ENCODE measurements around the gene DSC1.

DNA sequence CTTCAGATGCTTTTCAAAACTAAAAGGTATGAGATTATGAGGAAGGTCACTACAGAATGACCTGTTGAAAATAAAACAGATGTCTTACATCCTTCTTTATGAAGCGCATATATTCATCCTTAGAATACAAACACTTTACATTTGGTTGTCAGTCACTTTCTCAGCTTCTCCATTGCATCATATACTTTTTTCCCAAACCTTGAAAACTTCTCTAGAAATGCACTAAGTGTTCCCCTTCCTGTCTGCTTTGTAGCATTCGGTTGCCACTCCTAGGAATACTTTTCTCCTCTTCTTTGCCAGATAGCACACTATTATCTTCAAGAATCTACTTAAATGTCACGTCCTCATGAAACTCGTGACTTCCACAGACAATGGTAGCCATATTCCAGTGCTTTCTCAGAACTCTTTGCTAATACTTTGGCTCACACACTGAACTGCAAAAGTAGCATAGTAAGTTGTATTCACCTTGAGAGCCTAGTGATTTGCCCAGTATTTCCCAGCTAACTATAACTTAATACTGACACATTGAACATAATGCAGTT, 27.6 kb downstream of the DSC1 start:
- TF ChIP-seq, protein P1, sequence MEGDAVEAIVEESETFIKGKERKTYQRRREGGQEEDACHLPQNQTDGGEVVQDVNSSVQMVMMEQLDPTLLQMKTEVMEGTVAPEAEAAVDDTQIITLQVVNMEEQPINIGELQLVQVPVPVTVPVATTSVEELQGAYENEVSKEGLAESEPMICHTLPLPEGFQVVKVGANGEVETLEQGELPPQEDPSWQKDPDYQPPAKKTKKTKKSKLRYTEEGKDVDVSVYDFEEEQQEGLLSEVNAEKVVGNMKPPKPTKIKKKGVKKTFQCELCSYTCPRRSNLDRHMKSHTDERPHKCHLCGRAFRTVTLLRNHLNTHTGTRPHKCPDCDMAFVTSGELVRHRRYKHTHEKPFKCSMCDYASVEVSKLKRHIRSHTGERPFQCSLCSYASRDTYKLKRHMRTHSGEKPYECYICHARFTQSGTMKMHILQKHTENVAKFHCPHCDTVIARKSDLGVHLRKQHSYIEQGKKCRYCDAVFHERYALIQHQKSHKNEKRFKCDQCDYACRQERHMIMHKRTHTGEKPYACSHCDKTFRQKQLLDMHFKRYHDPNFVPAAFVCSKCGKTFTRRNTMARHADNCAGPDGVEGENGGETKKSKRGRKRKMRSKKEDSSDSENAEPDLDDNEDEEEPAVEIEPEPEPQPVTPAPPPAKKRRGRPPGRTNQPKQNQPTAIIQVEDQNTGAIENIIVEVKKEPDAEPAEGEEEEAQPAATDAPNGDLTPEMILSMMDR (IDR thresholded peaks at IDR 0.05), result no peak
- TF ChIP-seq POLR2A (IDR thresholded peaks at IDR 0.05), result no peak

All from testis (tissue), 2 donors.